Memory B cell (primary cell): Measurements from ENCODE around the gene TMC1.

Experiments
- ATAC-seq: fragments of 150-1000 bp; cut with Tn5 transposase; 2 replicates; pipeline ENCODE4 v1.10.0; 2021; ENCODE audit warnings: low read depth, mild to moderate bottlenecking, moderate library complexity
- DNase-seq, 2 donors: peaks; one replicate each; pipeline ENCODE4 v3.0.0; 2022; ENCODE audit warnings: low spot score in 2 of 2
- H3K27ac Mint-ChIP-seq: one replicate; pipeline ENCODE4 v1.8.0; 2022; ENCODE audit warnings: mild to moderate bottlenecking, moderate library complexity, mixed read lengths
- H3K27me3 Mint-ChIP-seq: one replicate; pipeline ENCODE4 v1.8.0; 2022; ENCODE audit warnings: mixed read lengths
- H3K36me3 Mint-ChIP-seq: one replicate; pipeline ENCODE4 v1.8.0; 2022; ENCODE audit warnings: mild to moderate bottlenecking, mixed read lengths
- H3K4me1 Mint-ChIP-seq: one replicate; pipeline ENCODE4 v1.8.0; 2022; ENCODE audit warnings: mixed read lengths
- H3K4me3 Mint-ChIP-seq: one replicate; pipeline ENCODE4 v1.8.0; 2022; ENCODE audit warnings: mild to moderate bottlenecking, moderate library complexity, mixed read lengths
- H3K9me3 Mint-ChIP-seq: one replicate; pipeline ENCODE4 v1.8.0; 2022; ENCODE audit warnings: mixed read lengths

The TMC1 gene

GRCh38 chr9:72597181-72597517 lies 75.7 kb downstream of the TMC1 start:
- ATAC-seq = no peak
- Mint-ChIP-seq H3K36me3 (no peaks in the 10 kb centered on the region), H3K27me3 (peaks cover 2% of the 10 kb centered on the region), H3K27ac (no peak overlapping the region), H3K9me3 (no peaks in the 10 kb centered on the region), H3K4me1 (peaks cover 7% of the 10 kb centered on the region), H3K4me3 (no peak overlapping the region)
- DNase-seq = no peak

GRCh38 chr9:72597601-72598000 lies 76.2 kb downstream of the TMC1 start:
- peaks cover 2% of the 10 kb centered on the region for H3K27me3 Mint-ChIP-seq
- no peaks in the 10 kb centered on the region for H3K9me3 Mint-ChIP-seq
- no peak for DNase-seq
- H3K27ac Mint-ChIP-seq = no peak overlapping the region
- H3K36me3 Mint-ChIP-seq = no peaks in the 10 kb centered on the region
- H3K4me1 Mint-ChIP-seq = peaks cover 4% of the 10 kb centered on the region
- H3K4me3 Mint-ChIP-seq = no peak overlapping the region
- no peak for ATAC-seq

GRCh38 chr9:72598639-72599038 lies 77.2 kb downstream of the TMC1 start:
- H3K4me1 Mint-ChIP-seq = no peaks in the 10 kb centered on the region
- no peak overlapping the region for H3K27ac Mint-ChIP-seq
- H3K27me3 Mint-ChIP-seq = peaks cover 2% of the 10 kb centered on the region
- no peak for ATAC-seq
- H3K4me3 Mint-ChIP-seq = no peak overlapping the region
- H3K36me3 Mint-ChIP-seq = no peaks in the 10 kb centered on the region
- no peaks in the 10 kb centered on the region for H3K9me3 Mint-ChIP-seq
- DNase-seq = no peak

GRCh38 chr9:72599874-72600534 lies 78.6 kb downstream of the TMC1 start:
- no peak overlapping the region for H3K4me3 Mint-ChIP-seq
- peaks cover 2% of the 10 kb centered on the region for H3K27me3 Mint-ChIP-seq
- DNase-seq = no peak
- H3K36me3 Mint-ChIP-seq = no peaks in the 10 kb centered on the region
- H3K9me3 Mint-ChIP-seq = no peaks in the 10 kb centered on the region
- ATAC-seq = no peak
- H3K4me1 Mint-ChIP-seq = no peaks in the 10 kb centered on the region
- H3K27ac Mint-ChIP-seq = no peak overlapping the region

GRCh38 chr9:72600671-72601070 lies 79.3 kb downstream of the TMC1 start:
- Mint-ChIP-seq H3K4me1 (no peaks in the 10 kb centered on the region), H3K4me3 (no peak overlapping the region), H3K36me3 (no peaks in the 10 kb centered on the region), H3K27ac (no peak overlapping the region), H3K27me3 (peaks cover 1% of the 10 kb centered on the region), H3K9me3 (no peaks in the 10 kb centered on the region)
- no peak for ATAC-seq
- no peak for DNase-seq

- Mint-ChIP-seq H3K9me3 (no peaks in the 10 kb centered on the region), H3K4me1 (no peaks in the 10 kb centered on the region), H3K36me3 (no peaks in the 10 kb centered on the region), H3K27me3 (peaks cover 1% of the 10 kb centered on the region), H3K4me3 (no peak overlapping the region), H3K27ac (no peak overlapping the region)
- ATAC-seq = no peak
- no peak for DNase-seq
These were observed 80.2 kb downstream of the TMC1 start for GRCh38 chr9:72601615-72602014.

- peaks cover 7% of the 10 kb centered on the region for H3K27me3 Mint-ChIP-seq
- ATAC-seq (no peak), DNase-seq (no peak)
- H3K9me3 Mint-ChIP-seq = no peaks in the 10 kb centered on the region
- no peaks in the 10 kb centered on the region for H3K4me1 Mint-ChIP-seq
- H3K4me3 Mint-ChIP-seq = no peak overlapping the region
- H3K27ac Mint-ChIP-seq = no peak overlapping the region
- H3K36me3 Mint-ChIP-seq = no peaks in the 10 kb centered on the region
These were observed 91.0 kb downstream of the TMC1 start for GRCh38 chr9:72612449-72612848.

GRCh38 chr9:72614067-72614466 lies 92.7 kb downstream of the TMC1 start:
- no peak overlapping the region for H3K27ac Mint-ChIP-seq
- no peak overlapping the region for H3K4me3 Mint-ChIP-seq
- no peaks in the 10 kb centered on the region for H3K4me1 Mint-ChIP-seq
- no peaks in the 10 kb centered on the region for H3K9me3 Mint-ChIP-seq
- DNase-seq = no peak
- no peaks in the 10 kb centered on the region for H3K36me3 Mint-ChIP-seq
- H3K27me3 Mint-ChIP-seq = peaks cover 6% of the 10 kb centered on the region
- no peak for ATAC-seq

GRCh38 chr9:72615931-72616330 lies 94.5 kb downstream of the TMC1 start:
- ATAC-seq (no peak), DNase-seq (no peak)
- Mint-ChIP-seq H3K4me3 (no peak overlapping the region), H3K9me3 (no peaks in the 10 kb centered on the region), H3K27ac (no peak overlapping the region), H3K27me3 (peaks cover 5% of the 10 kb centered on the region), H3K4me1 (no peaks in the 10 kb centered on the region), H3K36me3 (no peaks in the 10 kb centered on the region)

- no peak for DNase-seq
- no peaks in the 10 kb centered on the region for H3K36me3 Mint-ChIP-seq
- H3K27me3 Mint-ChIP-seq = peaks cover 8% of the 10 kb centered on the region
- no peak for ATAC-seq
- H3K9me3 Mint-ChIP-seq = no peaks in the 10 kb centered on the region
- H3K27ac Mint-ChIP-seq = no peak overlapping the region
- H3K4me3 Mint-ChIP-seq = no peak overlapping the region
- H3K4me1 Mint-ChIP-seq = no peaks in the 10 kb centered on the region
These were observed 97.4 kb downstream of the TMC1 start for GRCh38 chr9:72618811-72619210.

- H3K9me3 Mint-ChIP-seq = no peaks in the 10 kb centered on the region
- ATAC-seq = no peak
- no peak for DNase-seq
- no peak overlapping the region for H3K4me3 Mint-ChIP-seq
- no peak overlapping the region for H3K27ac Mint-ChIP-seq
- no peaks in the 10 kb centered on the region for H3K4me1 Mint-ChIP-seq
- peaks cover 8% of the 10 kb centered on the region for H3K27me3 Mint-ChIP-seq
- H3K36me3 Mint-ChIP-seq = no peaks in the 10 kb centered on the region
These were observed 100.8 kb downstream of the TMC1 start for GRCh38 chr9:72622186-72622585.

GRCh38 chr9:72623156-72623555 lies 101.7 kb downstream of the TMC1 start:
- ATAC-seq = no peak
- DNase-seq = no peak
- H3K4me1 Mint-ChIP-seq = no peaks in the 10 kb centered on the region
- no peaks in the 10 kb centered on the region for H3K36me3 Mint-ChIP-seq
- peaks cover 5% of the 10 kb centered on the region for H3K27me3 Mint-ChIP-seq
- H3K4me3 Mint-ChIP-seq = no peak overlapping the region
- H3K27ac Mint-ChIP-seq = no peak overlapping the region
- H3K9me3 Mint-ChIP-seq = no peaks in the 10 kb centered on the region

- Mint-ChIP-seq H3K4me3 (no peak overlapping the region), H3K4me1 (no peaks in the 10 kb centered on the region), H3K36me3 (no peaks in the 10 kb centered on the region), H3K27ac (no peak overlapping the region), H3K27me3 (peaks cover 2% of the 10 kb centered on the region), H3K9me3 (no peaks in the 10 kb centered on the region)
- ATAC-seq = no peak
- DNase-seq = no peak
These were observed 105.7 kb downstream of the TMC1 start for GRCh38 chr9:72627147-72627546.

GRCh38 chr9:72627956-72628540 lies 106.6 kb downstream of the TMC1 start:
- ATAC-seq = no peak
- H3K9me3 Mint-ChIP-seq = no peaks in the 10 kb centered on the region
- no peak overlapping the region for H3K4me3 Mint-ChIP-seq
- no peak for DNase-seq
- H3K27ac Mint-ChIP-seq = no peak overlapping the region
- no peaks in the 10 kb centered on the region for H3K4me1 Mint-ChIP-seq
- H3K36me3 Mint-ChIP-seq = no peaks in the 10 kb centered on the region
- peaks cover 2% of the 10 kb centered on the region for H3K27me3 Mint-ChIP-seq

- DNase-seq = no peak
- Mint-ChIP-seq H3K9me3 (peaks cover 4% of the 10 kb centered on the region), H3K4me1 (peaks cover 3% of the 10 kb centered on the region), H3K36me3 (no peaks in the 10 kb centered on the region), H3K4me3 (no peak overlapping the region), H3K27me3 (no peaks in the 10 kb centered on the region), H3K27ac (no peak overlapping the region)
- no peak for ATAC-seq
These were observed 112.6 kb downstream of the TMC1 start for GRCh38 chr9:72633966-72634365.
